Stimulated activated CD8-positive, alpha-beta memory T cell treated with anti-CD3 and anti-CD28 coated beads, Interleukin-15, amount 100 ng/mL, for 24 hours (primary cell): ENCODE results near the gene KIDINS220.
"Not testable (repeated sequence)": the region's sequence is repeated elsewhere in the genome, so short reads cannot be mapped to it uniquely, and the experiment has no call there.

ENCODE experiments used
- DNase-seq: peaks from one replicate; pipeline ENCODE4 v3.0.0-alpha.2; 2020; ENCODE audit warnings: low read depth

The KIDINS220 gene

GRCh38 chr2:8754106-8754776 lies 83.2 kb downstream of the KIDINS220 start:
- no peak for DNase-seq

- no peak for DNase-seq
Measured at GRCh38 chr2:8753609-8754008, 83.8 kb downstream of the KIDINS220 start.

- DNase-seq, result no peak
Measured at GRCh38 chr2:8752385-8752784, 85.0 kb downstream of the KIDINS220 start.

GRCh38 chr2:8750221-8750620 lies 87.2 kb downstream of the KIDINS220 start:
- DNase-seq, result no peak

- no peak for DNase-seq
Measured at GRCh38 chr2:8743261-8743660, 94.2 kb downstream of the KIDINS220 start.

GRCh38 chr2:8740136-8740535 lies 97.3 kb downstream of the KIDINS220 start:
- no peak for DNase-seq

- no peak for DNase-seq
Measured at GRCh38 chr2:8737571-8738175, 99.7 kb downstream of the KIDINS220 start.

- no peak for DNase-seq
Measured at GRCh38 chr2:8732601-8733000, 104.8 kb downstream of the KIDINS220 start.

GRCh38 chr2:8729939-8730338 lies 107.5 kb downstream of the KIDINS220 start:
- DNase-seq, result no peak

- not testable (repeated sequence) for DNase-seq
Measured at GRCh38 chr2:8729101-8729500, 108.3 kb downstream of the KIDINS220 start.

GRCh38 chr2:8728305-8729015 lies 109.0 kb downstream of the KIDINS220 start:
- no peak for DNase-seq

- DNase-seq, result no peak
Measured at GRCh38 chr2:8725838-8726237, 111.6 kb downstream of the KIDINS220 start.

- DNase-seq, result no peak
Measured at GRCh38 chr2:8722986-8723385, 114.4 kb downstream of the KIDINS220 start.

GRCh38 chr2:8721410-8721809 lies 116.0 kb downstream of the KIDINS220 start:
- no peak for DNase-seq

GRCh38 chr2:8720741-8721140 lies 116.7 kb downstream of the KIDINS220 start:
- DNase-seq, result no peak

- no peak for DNase-seq
Measured at GRCh38 chr2:8719528-8719927, 117.9 kb downstream of the KIDINS220 start.

GRCh38 chr2:8714971-8715370 lies 122.4 kb downstream of the KIDINS220 start:
- no peak for DNase-seq

- DNase-seq, result no peak
Measured at GRCh38 chr2:8714283-8714682, 123.1 kb downstream of the KIDINS220 start.

- DNase-seq, result no peak
Measured at GRCh38 chr2:8710951-8711350, 126.5 kb downstream of the KIDINS220 start.

- no peak for DNase-seq
Measured at GRCh38 chr2:8709611-8710010, 127.8 kb downstream of the KIDINS220 start.

- no peak for DNase-seq
Measured at GRCh38 chr2:8704906-8705305, 132.5 kb downstream of the KIDINS220 start.

GRCh38 chr2:8701681-8702379 lies 135.6 kb downstream of the KIDINS220 start:
- DNase-seq, result no peak

- DNase-seq, result no peak
Measured at GRCh38 chr2:8699839-8700238, 137.6 kb downstream of the KIDINS220 start.
